Esophagus squamous epithelium (tissue), 5 donors: ENCODE results near the gene CCDC187. TPM values are rescaled to one million over a fixed set of nuclear protein-coding genes. Genes with fewer than 3 reads are reported as not detected.
"Not testable (repeated sequence)": the region's sequence is repeated elsewhere in the genome, so short reads cannot be mapped to it uniquely, and the experiment has no call there.

Experiments used
- DNase-seq: peaks from one replicate; lab custom pipeline; 2025; lab: John Stamatoyannopoulos, UW
- H3K27ac ChIP-seq, 4 donors: fragments of 200-600 bp; sonication (generic); one replicate each; pipeline ENCODE4 v1.5.1; 2016 to 2019; ENCODE audit warnings: mild to moderate bottlenecking in 1 of 4
- H3K27me3 ChIP-seq, 4 donors: fragments of 200-600 bp; sonication (generic); 1 replicate in 3 of 4; 2 replicates in 1 of 4; pipeline versions ENCODE4 v1.5.1 to v1.6.0; 2017 to 2021; ENCODE audit warnings: antibody characterized with exemption in 1 of 4
- H3K36me3 ChIP-seq, 3 donors: fragments of 200-600 bp; sonication (generic); one replicate each; pipeline ENCODE4 v1.5.1; 2016 to 2019
- H3K4me1 ChIP-seq, 3 donors: fragments of 200-600 bp; sonication (generic); one replicate each; pipeline ENCODE4 v1.5.1; 2017 to 2019
- H3K4me3 ChIP-seq, 4 donors: fragments of 200-600 bp; sonication (generic); 1 replicate in 3 of 4; 2 replicates in 1 of 4; pipeline ENCODE4 v1.5.1; 2016 to 2019; ENCODE audit warnings: mild to moderate bottlenecking in 2 of 4, moderate library complexity in 1 of 4
- H3K9me3 ChIP-seq, 3 donors: fragments of 200-600 bp; sonication (generic); one replicate each; pipeline ENCODE4 v1.5.1; 2016 to 2019
- POLR2A ChIP-seq, 4 donors: fragments of 450-650 bp; IDR thresholded peaks; one replicate each; pipeline ENCODE4 v1.6.1; 2017; ENCODE audit warnings: antibody characterized with exemption in 4 of 4, mild to moderate bottlenecking in 4 of 4, moderate library complexity in 3 of 4
- WGBS, 2 donors: methylation state at CpG; one replicate each; pipeline ENCODE4 v1.1.5; 2018; 5-methylcytosine and 5-hydroxymethylcytosine counted together
- intact Hi-C: fragments of 100-400 bp; cut with DNase I; formaldehyde crosslinking; loops from one replicate; pipeline ENCODE4 v1.15.0; 2022
- total RNA-seq, 4 donors: library from RNA; depleted of rRNA; stranded (reverse); fragments of >200 nt; gene quantifications; one replicate each; pipeline ENCODE4 v1.1.0, GENCODE V29; 2016
- TF ChIP-seq, protein P1 (sequence below), 6 experiments: fragments of 450-650 bp in 4 of 6; fragments of 200-600 bp in 2 of 6; sonication (generic) in 2 of 6; IDR thresholded peaks; one replicate each; pipeline ENCODE4 v1.5.1; 2016 to 2019; ENCODE audit warnings: antibody characterized with exemption in 6 of 6, mild to moderate bottlenecking in 4 of 6, moderate library complexity in 4 of 6
- donor health status: DM: yes; HTN: yes; CAD: no.

CCDC187 gene
- total RNA-seq, 4 donors from 2014 or later, result not detected

DNA sequence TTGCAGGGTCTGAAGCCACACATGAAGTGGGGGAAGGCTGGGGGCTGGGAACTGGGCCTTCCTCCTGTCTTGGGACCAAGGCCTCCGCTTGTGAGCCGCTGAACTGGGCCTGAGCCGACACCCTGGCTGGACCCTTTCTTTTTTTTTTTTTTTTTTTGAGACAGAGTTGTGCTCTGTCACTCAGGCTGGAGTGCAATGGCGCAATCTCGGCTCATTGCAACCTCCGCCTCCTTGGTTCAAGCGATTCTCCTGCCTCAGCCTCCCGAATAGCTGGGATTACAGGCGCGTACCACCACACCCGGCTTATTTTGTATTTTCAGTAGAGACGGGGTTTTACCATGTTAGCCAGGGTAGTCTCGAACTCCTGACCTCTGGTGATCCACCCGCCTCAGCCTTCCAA, 15.3 kb upstream of the CCDC187 start:
- DNase-seq, H3K4me3 ChIP-seq, intact Hi-C loops, H3K27ac ChIP-seq, H3K36me3 ChIP-seq: not testable (repeated sequence)
- Histone ChIP-seq H3K4me1 (peaks cover 0 to 12% (median 0%) of the 10 kb centered on the region in 3 donors), H3K27me3 (peaks cover 0 to 18% (median 0%) of the 10 kb centered on the region in 4 donors), H3K9me3 (peaks cover 0 to 16% (median 11%) of the 10 kb centered on the region in 3 donors)
- 91 to 93% methylated on average over 12 to 14 of the region's 14 CpGs for WGBS, 2 donors

DNA sequence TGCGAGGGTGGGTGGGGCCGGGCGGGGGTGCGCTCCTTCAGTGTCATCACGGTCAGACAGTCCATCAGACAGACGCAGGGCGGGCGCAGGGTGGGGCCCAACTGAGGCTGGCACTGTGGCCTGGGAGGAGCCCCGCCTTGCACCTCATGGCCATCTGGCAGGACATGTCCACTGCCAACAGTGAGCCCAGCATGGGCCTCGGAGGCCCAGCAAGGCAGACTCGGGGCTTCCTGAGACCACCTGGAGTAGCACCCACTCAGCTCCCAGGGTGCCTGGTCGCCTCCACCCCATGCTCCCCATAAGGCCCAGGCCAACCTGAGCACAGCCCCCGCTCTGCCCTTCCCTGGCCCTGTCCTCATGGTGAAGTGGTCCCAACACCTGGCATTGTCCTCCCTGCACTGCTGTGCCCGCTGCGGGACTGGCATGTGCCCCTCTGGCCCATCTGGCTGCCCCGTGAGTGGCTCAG, 14.9 kb upstream of the CCDC187 start:
- Histone ChIP-seq H3K9me3 (peaks cover 0 to 18% (median 11%) of the 10 kb centered on the region in 3 donors), H3K27ac (no peak overlapping the region), H3K36me3 (no peaks in the 10 kb centered on the region), H3K4me3 (no peak overlapping the region), H3K4me1 (peaks cover 0 to 12% (median 0%) of the 10 kb centered on the region in 3 donors), H3K27me3 (peaks cover 0 to 16% (median 0%) of the 10 kb centered on the region in 4 donors)
- TF ChIP-seq, protein P1, sequence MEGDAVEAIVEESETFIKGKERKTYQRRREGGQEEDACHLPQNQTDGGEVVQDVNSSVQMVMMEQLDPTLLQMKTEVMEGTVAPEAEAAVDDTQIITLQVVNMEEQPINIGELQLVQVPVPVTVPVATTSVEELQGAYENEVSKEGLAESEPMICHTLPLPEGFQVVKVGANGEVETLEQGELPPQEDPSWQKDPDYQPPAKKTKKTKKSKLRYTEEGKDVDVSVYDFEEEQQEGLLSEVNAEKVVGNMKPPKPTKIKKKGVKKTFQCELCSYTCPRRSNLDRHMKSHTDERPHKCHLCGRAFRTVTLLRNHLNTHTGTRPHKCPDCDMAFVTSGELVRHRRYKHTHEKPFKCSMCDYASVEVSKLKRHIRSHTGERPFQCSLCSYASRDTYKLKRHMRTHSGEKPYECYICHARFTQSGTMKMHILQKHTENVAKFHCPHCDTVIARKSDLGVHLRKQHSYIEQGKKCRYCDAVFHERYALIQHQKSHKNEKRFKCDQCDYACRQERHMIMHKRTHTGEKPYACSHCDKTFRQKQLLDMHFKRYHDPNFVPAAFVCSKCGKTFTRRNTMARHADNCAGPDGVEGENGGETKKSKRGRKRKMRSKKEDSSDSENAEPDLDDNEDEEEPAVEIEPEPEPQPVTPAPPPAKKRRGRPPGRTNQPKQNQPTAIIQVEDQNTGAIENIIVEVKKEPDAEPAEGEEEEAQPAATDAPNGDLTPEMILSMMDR (IDR thresholded peaks at IDR 0.05), result no peak
- no peak for TF ChIP-seq POLR2A (IDR thresholded peaks at IDR 0.05)
- 96 to 100% methylated on average over 2 to 5 of the region's 16 CpGs for WGBS, 2 donors
- intact Hi-C loops, result no loop called here
- DNase-seq, result no peak

DNA sequence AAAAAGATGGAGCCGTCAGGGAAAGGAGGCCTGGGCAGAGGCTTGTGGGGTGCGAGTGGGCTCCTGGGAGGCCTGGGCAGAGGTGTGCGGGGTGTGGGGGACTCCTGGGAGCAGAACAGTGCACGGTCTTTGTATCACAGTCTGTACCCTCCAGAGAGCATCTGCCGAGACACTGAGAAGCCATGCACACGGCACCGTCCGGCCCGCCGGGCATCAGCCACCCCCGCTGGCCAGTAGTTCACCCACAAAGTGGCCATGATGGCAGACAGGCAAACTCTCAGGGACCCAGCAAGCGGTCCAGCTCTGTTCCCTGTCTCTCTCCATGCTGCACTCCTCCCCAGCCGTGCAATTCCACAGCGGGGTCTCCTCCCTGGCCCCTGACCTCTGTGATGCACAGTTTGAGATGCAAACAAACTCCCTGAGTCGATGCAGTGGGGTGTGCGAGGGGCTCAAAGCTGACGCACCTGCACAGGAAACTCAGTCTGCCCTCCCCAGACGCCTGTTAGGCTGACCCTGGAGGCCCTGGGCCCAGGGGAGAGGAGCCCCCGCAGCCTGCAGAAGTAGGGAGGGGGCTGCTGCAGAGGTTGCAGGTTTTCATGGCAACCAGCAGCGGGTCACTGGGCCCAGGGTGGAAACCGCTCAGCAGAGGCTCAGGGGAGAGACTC, 14.3 kb upstream of the CCDC187 start:
- 82 to 90% methylated on average over 9 to 11 of the region's 21 CpGs for WGBS, 2 donors
- Histone ChIP-seq H3K9me3 (peaks cover 0 to 18% (median 11%) of the 10 kb centered on the region in 3 donors), H3K36me3 (no peaks in the 10 kb centered on the region), H3K4me3 (no peak overlapping the region), H3K4me1 (peaks cover 0 to 6% (median 0%) of the 10 kb centered on the region in 3 donors), H3K27me3 (peaks cover 0 to 11% (median 0%) of the 10 kb centered on the region in 4 donors), H3K27ac (no peak overlapping the region)
- TF ChIP-seq, protein P1 (IDR thresholded peaks at IDR 0.05), result no peak
- TF ChIP-seq POLR2A (IDR thresholded peaks at IDR 0.05), result no peak
- intact Hi-C loops, result no loop called here
- no peak for DNase-seq

DNA sequence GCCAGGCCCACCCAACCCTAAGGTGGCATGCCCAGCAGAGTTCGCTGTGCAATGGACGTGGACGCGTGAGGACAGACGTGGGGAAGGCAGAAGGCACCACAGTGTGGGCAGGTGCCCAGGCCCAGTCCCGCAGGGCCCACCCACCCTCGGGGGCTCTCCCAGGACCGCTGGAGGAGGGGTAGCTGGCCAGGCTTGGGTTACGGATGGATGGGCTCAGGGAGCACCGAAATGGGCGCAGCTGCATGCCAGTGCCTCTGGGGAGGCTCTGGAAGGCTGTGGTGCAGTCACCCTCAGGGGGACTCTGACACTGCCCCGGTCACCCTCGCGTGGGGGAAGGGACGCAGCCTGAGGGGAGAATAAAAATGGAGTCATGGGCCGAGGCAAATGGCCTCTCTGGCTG, 13.8 kb upstream of the CCDC187 start:
- Histone ChIP-seq H3K27ac (no peak overlapping the region), H3K27me3 (peaks cover 0 to 6% (median 0%) of the 10 kb centered on the region in 4 donors), H3K36me3 (no peaks in the 10 kb centered on the region), H3K4me1 (peaks cover 0 to 1% (median 0%) of the 10 kb centered on the region in 3 donors), H3K9me3 (peaks cover 0 to 18% (median 11%) of the 10 kb centered on the region in 3 donors), H3K4me3 (no peak overlapping the region)
- intact Hi-C loops, result no loop called here
- WGBS, 2 donors, result 64 to 66% methylated on average over 1 to 7 of the region's 16 CpGs
- DNase-seq, result no peak
- no peak for TF ChIP-seq POLR2A (IDR thresholded peaks at IDR 0.05)
- TF ChIP-seq, protein P1 (IDR thresholded peaks at IDR 0.05), result no peak

DNA sequence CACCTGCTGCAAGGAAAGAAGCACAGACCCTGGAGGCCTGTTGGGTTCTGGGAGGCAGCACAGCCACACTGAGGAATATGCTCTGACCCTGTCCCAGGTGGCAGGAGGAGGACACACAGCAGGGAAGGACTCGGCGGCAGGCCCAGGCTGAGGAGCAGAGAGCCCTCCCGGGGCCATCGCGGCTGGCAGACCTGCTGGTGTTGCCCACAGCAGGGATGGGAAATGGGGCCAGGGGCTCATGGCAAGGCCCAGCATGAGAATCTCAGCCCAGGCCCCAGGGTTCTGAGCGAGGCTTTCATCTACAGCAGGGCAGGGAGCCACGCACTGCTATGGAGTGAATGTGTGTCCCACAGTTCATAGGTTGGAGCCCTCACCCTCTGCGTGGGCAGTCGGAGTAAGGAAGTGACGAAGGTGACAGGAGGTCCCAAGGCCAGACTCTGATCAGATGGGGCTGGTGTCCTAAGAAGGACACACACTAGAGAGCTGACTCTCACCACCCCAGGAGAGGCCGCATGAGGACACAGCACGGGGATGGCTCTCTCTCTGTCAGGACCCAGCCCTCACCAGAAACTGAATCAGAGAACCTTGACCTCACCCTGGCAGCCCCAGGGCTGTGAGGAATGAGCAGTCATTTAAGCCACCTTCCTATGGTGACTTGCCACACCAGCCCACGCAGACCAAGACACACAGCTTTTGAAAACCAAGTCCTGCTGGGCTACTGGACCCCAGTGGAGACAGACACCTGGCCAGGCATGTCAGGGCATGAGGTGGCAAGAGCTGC, 13.2 kb upstream of the CCDC187 start:
- no peak for TF ChIP-seq POLR2A (IDR thresholded peaks at IDR 0.05)
- TF ChIP-seq, protein P1 (IDR thresholded peaks at IDR 0.05), result no peak
- 88% methylated on average over 7 to 10 of the region's 13 CpGs for WGBS, 2 donors
- Histone ChIP-seq H3K4me1 (no peaks in the 10 kb centered on the region), H3K27ac (no peak overlapping the region), H3K27me3 (peaks cover 0 to 6% (median 0%) of the 10 kb centered on the region in 4 donors), H3K9me3 (peaks cover 0 to 18% (median 11%) of the 10 kb centered on the region in 3 donors), H3K4me3 (no peak overlapping the region), H3K36me3 (no peaks in the 10 kb centered on the region)
- DNase-seq, result no peak
- intact Hi-C loops, result no loop called here
